Mesenteric fat pad (tissue), 1 donor: ENCODE measurements around the gene ADRA2C. TPM values are rescaled to one million over a fixed set of nuclear protein-coding genes. Genes with fewer than 3 reads are reported as not detected.

ENCODE experiments used
- DNase-seq: peaks from one replicate; pipeline ENCODE4 v3.0.0-alpha.2; 2020; ENCODE audit warnings: low spot score
- total RNA-seq: library from RNA; stranded (reverse); fragmentation: NEBNext Ultra II Directional; extraction: Animal tissue kit (Norgen Biotek cat#: 25700); gene quantifications from one replicate; pipeline ENCODE4 v1.2.1, GENCODE V29; 2021
- donor health status: DM: yes; HTN: yes; CAD: no.

Gene ADRA2C
- total RNA-seq, 1 donor from 2014 or later = 8.6 TPM

DNA sequence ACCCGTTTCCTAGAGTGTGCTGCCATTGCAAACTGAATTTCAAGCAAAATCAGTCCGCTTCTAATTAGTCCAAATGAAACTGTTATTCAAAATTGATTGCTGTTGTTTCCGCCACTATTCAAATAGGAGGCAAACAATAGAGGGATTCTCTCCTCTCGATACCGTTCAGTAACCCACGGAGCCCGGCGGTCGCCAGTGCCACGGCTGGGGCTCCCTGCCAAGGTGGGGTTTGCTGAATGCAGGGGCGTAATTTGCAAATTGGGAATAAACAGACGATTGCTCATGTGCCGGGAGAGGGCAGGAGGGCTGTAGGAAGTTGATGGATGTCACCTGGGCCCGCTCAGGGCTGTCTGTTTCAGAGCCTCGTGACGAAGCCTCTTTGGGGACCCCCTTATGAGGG lies 8.8 kb downstream of the ADRA2C start:
- no peak for DNase-seq

DNA sequence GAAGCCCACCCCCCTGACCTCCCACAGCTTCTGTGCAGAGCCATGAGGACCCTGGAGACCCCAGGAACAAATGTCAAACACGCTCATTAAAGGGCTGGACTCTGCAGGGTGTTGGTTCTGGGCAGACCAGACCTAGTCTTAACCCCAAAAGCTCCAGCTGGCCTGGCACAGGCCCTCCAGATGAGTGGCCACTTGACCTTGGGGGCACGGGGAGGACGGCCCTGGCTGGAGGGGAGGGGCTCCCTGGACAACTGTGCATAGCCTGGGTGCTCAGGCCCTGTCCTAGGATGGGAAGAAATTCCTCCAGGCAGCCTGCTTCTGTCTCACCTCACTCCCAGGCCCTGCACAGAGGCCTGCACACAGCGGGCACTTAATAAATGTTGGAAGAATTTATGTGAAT lies 9.4 kb downstream of the ADRA2C start:
- DNase-seq = no peak

GRCh38 chr4:3776166-3777032 lies 10.2 kb downstream of the ADRA2C start:
- DNase-seq = no peak

DNA sequence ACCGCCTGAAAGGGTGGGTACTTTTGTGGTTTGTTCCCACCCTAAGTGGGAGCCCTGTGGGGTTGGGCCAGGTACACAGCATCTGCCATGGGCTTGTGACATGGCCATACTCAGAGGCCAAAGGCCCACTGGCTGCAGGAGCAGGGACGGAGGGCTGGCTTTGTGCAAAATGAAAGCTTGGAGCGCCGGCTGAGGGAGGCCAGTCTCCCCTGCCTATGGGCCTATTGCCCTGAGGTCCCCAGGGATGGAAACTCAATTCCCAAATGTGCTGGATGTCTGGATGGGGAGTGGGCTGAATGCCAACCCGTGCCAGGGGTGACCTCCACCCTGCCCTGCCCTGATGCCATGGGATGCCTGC lies 10.8 kb downstream of the ADRA2C start:
- no peak for DNase-seq

GRCh38 chr4:3777669-3778068 lies 11.5 kb downstream of the ADRA2C start:
- no peak for DNase-seq

GRCh38 chr4:3779509-3779908 lies 13.3 kb downstream of the ADRA2C start:
- DNase-seq = no peak

GRCh38 chr4:3780347-3781171 lies 14.4 kb downstream of the ADRA2C start:
- DNase-seq = no peak

DNA sequence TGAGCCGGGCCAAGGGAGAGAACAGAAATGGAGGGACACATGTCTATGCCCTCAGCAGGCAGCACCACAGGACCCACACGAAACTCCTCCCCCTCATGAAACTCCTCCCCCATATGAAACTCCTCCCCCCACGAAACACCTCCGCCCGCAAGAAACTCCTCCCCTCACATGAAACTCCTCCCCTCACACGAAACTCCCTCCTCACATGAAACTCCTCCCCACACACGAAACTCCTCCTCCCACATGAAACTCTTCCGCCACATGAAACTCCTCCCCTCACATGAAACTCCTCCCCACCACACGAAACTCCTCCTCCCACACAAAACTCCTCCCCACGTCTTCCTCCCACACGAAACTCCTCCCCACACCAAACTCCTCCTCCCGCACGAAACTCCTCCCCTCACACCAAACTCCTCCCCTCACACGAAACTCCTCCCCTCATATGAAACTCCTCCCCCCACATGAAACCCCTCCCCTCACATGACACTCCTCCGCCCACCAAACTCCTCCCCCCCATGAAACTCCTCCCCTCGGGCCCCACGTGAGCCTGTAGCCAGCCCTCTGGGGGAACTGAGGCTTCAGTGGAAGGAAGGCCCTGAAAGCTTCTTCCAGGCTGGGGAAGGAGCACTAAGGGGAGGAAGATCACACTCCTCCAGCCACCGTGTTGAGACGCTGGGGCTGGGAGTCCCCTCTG lies 15.2 kb downstream of the ADRA2C start:
- no peak for DNase-seq

- no peak for DNase-seq
Observed at GRCh38 chr4:3781997-3782930, 16.1 kb downstream of the ADRA2C start.

- no peak for DNase-seq
Observed at GRCh38 chr4:3783693-3784306, 17.6 kb downstream of the ADRA2C start.

GRCh38 chr4:3784454-3785291 lies 18.5 kb downstream of the ADRA2C start:
- no peak for DNase-seq

GRCh38 chr4:3785292-3785565 lies 19.0 kb downstream of the ADRA2C start:
- DNase-seq = no peak

GRCh38 chr4:3786196-3786869 lies 20.1 kb downstream of the ADRA2C start:
- DNase-seq = no peak

- DNase-seq = no peak
Observed at GRCh38 chr4:3787489-3788365, 21.5 kb downstream of the ADRA2C start.

DNA sequence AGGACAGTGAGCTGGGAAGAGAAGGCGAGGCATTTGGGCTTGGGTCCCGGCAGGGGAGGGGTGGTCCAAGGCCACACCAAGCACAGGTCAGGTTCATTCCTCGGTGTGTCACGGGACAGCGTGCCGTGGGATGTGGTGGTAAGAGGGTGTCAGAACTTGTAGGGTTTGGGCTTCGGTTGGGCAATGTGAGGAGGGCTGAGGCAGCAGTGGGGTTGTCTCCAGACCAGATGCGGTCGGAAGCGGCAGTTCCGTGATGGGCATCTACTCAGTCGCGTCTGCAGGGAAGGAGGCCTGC lies 22.1 kb downstream of the ADRA2C start:
- no peak for DNase-seq

DNA sequence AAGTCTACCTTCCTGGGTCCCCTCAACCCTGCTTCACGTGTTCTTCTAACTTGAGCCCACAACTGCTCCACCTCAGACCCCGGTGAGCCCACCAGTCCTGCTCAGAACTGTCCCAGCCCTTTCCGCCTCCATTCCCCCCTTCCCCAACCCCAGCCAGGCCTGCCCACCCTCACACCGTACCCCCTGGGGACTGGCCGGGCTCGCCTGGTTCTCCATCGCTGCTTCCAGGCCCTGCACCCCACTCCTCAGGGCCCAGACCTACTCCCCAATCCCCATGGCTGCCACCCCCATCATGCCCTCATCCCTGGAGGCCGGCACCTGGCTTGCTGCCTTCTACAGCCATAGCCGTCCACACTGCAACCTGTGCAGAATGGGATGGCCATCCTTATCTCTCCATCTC lies 23.4 kb downstream of the ADRA2C start:
- no peak for DNase-seq

DNA sequence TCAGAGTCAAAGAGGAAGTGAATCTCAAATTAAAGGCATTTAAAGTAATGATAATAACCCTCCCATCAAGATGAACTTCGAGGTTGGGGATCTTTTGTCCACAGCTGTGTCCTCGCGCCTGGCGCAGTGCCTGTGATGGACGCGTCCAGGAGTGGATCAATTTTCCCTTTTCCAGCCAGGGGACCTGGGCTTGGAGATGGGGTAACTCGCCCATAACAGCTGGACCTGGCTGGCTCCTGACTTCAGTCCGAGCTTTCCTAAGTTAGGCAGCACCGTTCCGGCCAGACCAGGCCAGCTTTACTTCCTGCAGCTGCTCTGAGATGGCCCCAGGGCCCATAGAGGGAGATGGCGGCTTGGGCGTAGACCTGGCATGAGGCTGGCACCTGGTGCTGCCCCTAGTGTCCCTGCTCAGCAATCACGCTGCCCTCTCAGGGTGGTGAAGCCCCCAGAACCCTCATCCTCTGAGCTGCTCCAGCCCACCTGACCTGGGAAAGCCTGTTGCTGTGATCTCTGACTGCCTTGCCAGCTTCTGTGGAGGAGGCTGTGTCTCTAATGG lies 23.9 kb downstream of the ADRA2C start:
- no peak for DNase-seq

DNA sequence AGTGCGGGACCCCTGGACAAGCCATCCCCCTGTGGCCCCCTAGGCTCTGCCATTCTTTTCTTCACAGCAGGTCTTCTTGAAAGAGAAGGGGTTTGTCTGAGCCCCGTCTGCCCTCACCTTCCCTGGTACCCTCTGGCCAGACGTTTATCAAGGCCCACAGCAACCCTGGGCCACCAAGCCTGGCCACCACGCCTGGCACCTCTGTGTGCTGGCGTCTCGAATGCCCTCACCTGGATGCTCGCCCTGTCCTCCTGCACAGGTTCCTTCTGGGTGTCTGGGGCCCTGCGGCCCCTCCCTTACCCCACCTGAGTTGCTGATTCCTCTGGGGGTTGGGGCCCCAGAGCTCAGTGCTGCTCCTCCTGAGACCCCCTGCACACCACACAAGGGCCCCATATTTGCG lies 25.1 kb downstream of the ADRA2C start:
- DNase-seq = no peak
